ENCODE measurements around the gene EDN2. TPM values are rescaled to one million over a fixed set of nuclear protein-coding genes. Genes with fewer than 3 reads are reported as not detected.

Gene EDN2
- total and polyA plus RNA-seq, 4 donors, result 0.10 to 0.13 TPM; not detected in 2

GRCh38 chr1:41447995-41448770 is 36.3 kb downstream of the EDN2 start:
- WGBS, result 90% methylated on average over 8 of the region's 8 CpGs
- H3K4me3 ChIP-seq (ENCODE audit: low read depth in 1 of 3, low read length in 3 of 3), result no peak overlapping the region
- H3K9ac ChIP-seq (ENCODE audit: low read depth in 1 of 2, low read length in 2 of 2), result no peak overlapping the region
- no peaks in the 10 kb centered on the region for H3K4me1 ChIP-seq (ENCODE audit: control insufficient read depth in 4 of 4, insufficient read depth in 4 of 4, low read length in 3 of 4)
- peaks cover 0 to 3% (median 0%) of the 10 kb centered on the region in 4 donors for H3K36me3 ChIP-seq (ENCODE audit: control insufficient read depth in 4 of 4, insufficient read depth in 3 of 4, low read depth in 1 of 4, low read length in 3 of 4)
- DNase-seq (ENCODE audit: low spot score), result no peak
- H3K27ac ChIP-seq (ENCODE audit: low read depth in 1 of 2, low read length in 2 of 2), result no peak overlapping the region
- H3K27me3 ChIP-seq (ENCODE audit: control insufficient read depth in 4 of 4, insufficient read depth in 4 of 4, low read length in 3 of 4), result no peaks in the 10 kb centered on the region
- peaks cover 4 to 15% (median 8%) of the 10 kb centered on the region in 4 donors for H3K9me3 ChIP-seq (ENCODE audit: control insufficient read depth in 4 of 4, low read length in 3 of 4)
- TF ChIP-seq JUND (IDR thresholded peaks at IDR 0.05) (no peak), ATF3 (IDR thresholded peaks at IDR 0.05) (no peak), GABPA (IDR thresholded peaks at IDR 0.05 in 1 of 2, conservative IDR thresholded peaks at IDR 0.05 in 1 of 2) (no peak), TAF1 (conservative IDR thresholded peaks at IDR 0.05) (no peak), REST (IDR thresholded peaks at IDR 0.05) (no peak), SP1 (IDR thresholded peaks at IDR 0.05) (no peak), MAX (IDR thresholded peaks at IDR 0.05) (no peak), ZBTB33 (IDR thresholded peaks at IDR 0.05) (no peak), NR2F2 (IDR thresholded peaks at IDR 0.05) (no peak), FOXA2 (IDR thresholded peaks at IDR 0.05) (no peak), EGR1 (IDR thresholded peaks at IDR 0.05; ENCODE audit: low read depth in 2 of 2) (no peak), HNF4G (IDR thresholded peaks at IDR 0.05) (no peak), CTCF (IDR thresholded peaks at IDR 0.05; ENCODE audit: low read depth, low read length, missing input control) (no peak), HNF4A (conservative IDR thresholded peaks at IDR 0.05) (no peak), YY1 (IDR thresholded peaks at IDR 0.05) (no peak), RAD21 (IDR thresholded peaks at IDR 0.05) (no peak), RXRA (IDR thresholded peaks at IDR 0.05) (no peak)

All from liver (tissue), 9 donors.